HEK293T (cell line): ENCODE results near the gene AP1G2.

Source experiments
- CTCF ChIA-PET: fragments of 350-600 bp; formaldehyde crosslinking; extraction: SDS; loops from one replicate; lab custom pipeline; 2021; ENCODE audit warnings: antibody characterized with exemption, inconsistent platforms; lab: Yijun Ruan, JAX
- POLR2A ChIA-PET: fragments of 350-600 bp; formaldehyde crosslinking; extraction: SDS; loops from one replicate; lab custom pipeline; 2020; ENCODE audit warnings: antibody characterized with exemption, inconsistent platforms; lab: Yijun Ruan, JAX
- DNase-seq: peaks from one replicate; pipeline ENCODE4 v3.0.0; 2012; ENCODE audit warnings: mixed read lengths; ENCODE audit errors: extremely low spot score
- ARNT ChIP-seq: fragments of 450-650 bp; IDR thresholded peaks from 2 replicates; pipeline ENCODE4 v1.6.1; 2017; ENCODE audit warnings: mild to moderate bottlenecking
- BHLHE40 ChIP-seq: fragments of 450-650 bp; IDR thresholded peaks from 2 replicates; pipeline ENCODE4 v1.6.1; 2016; ENCODE audit warnings: mild to moderate bottlenecking, moderate library complexity, borderline replicate concordance
- CTBP1 ChIP-seq: fragments of 450-650 bp; IDR thresholded peaks from 2 replicates; pipeline ENCODE4 v1.6.1; 2016; ENCODE audit warnings: borderline replicate concordance
- ELF4 ChIP-seq: fragments of 450-650 bp; IDR thresholded peaks from 2 replicates; pipeline ENCODE4 v1.6.1; 2017; ENCODE audit warnings: antibody characterized with exemption
- FOXA1 ChIP-seq: fragments of 450-650 bp; IDR thresholded peaks from 2 replicates; pipeline ENCODE4 v1.6.1; 2016; ENCODE audit warnings: mild to moderate bottlenecking
- FOXK2 ChIP-seq: fragments of 450-650 bp; IDR thresholded peaks from 2 replicates; pipeline ENCODE4 v1.6.1; 2016; ENCODE audit warnings: mild to moderate bottlenecking
- FOXM1 ChIP-seq: fragments of 450-650 bp; IDR thresholded peaks from 2 replicates; pipeline ENCODE4 v1.6.1; 2017; ENCODE audit warnings: mild to moderate bottlenecking, borderline replicate concordance
- HDGF ChIP-seq: fragments of 450-650 bp; IDR thresholded peaks from 2 replicates; pipeline ENCODE4 v1.6.1; 2017; ENCODE audit warnings: antibody characterized with exemption, borderline replicate concordance
- L3MBTL2 ChIP-seq: fragments of 450-650 bp; conservative IDR thresholded peaks from 2 replicates; pipeline ENCODE4 v1.6.1; 2016; ENCODE audit warnings: mild to moderate bottlenecking
- LEF1 ChIP-seq: fragments of 450-650 bp; IDR thresholded peaks from 2 replicates; pipeline ENCODE4 v1.6.1; 2017; ENCODE audit warnings: mild to moderate bottlenecking, borderline replicate concordance
- NFRKB ChIP-seq: fragments of 450-650 bp; IDR thresholded peaks from 2 replicates; pipeline ENCODE4 v1.6.1; 2016; ENCODE audit warnings: mild to moderate bottlenecking, moderate library complexity
- PKNOX1 ChIP-seq: fragments of 450-650 bp; IDR thresholded peaks from 2 replicates; pipeline ENCODE4 v1.6.1; 2016
- SP1 ChIP-seq: fragments of 450-650 bp; IDR thresholded peaks from 2 replicates; pipeline ENCODE4 v1.6.1; 2017
- SUZ12 ChIP-seq: fragments of 450-650 bp; IDR thresholded peaks from 2 replicates; pipeline ENCODE4 v1.6.1; 2016; ENCODE audit warnings: mild to moderate bottlenecking
- TARDBP ChIP-seq: fragments of 450-650 bp; IDR thresholded peaks from 2 replicates; pipeline ENCODE4 v1.6.1; 2016
- ZNF384 ChIP-seq: fragments of 450-650 bp; IDR thresholded peaks from 2 replicates; pipeline ENCODE4 v1.6.1; 2016

The AP1G2 gene

GRCh38 chr14:23571701-23572523, 4.3 kb upstream of the AP1G2 start:
- no peak for DNase-seq
- no peak for TF ChIP-seq FOXA1
- TF ChIP-seq PKNOX1 = no peak
- ChIA-PET CTCF (interaction anchor here (1.1 to 1.2 kb wide), 2 partner anchors 9 to 13 kb away, joined by 3 to 5 read pairs; no protein-coding TSS in a partner anchor), POLR2A (interaction anchor here (0.7 to 0.9 kb wide), 2 partner anchors 250 to 542 kb away, joined by 3 read pairs; no protein-coding TSS in a partner anchor)

GRCh38 chr14:23570806-23571483, 3.4 kb upstream of the AP1G2 start:
- CTCF ChIA-PET = interaction anchor here (0.6 to 1.1 kb wide), 2 partner anchors 10 to 520 kb away, joined by 3 read pairs; no protein-coding TSS in a partner anchor
- POLR2A ChIA-PET = interaction anchor here (0.7 to 0.9 kb wide), 2 partner anchors 249 to 543 kb away, joined by 3 read pairs; no protein-coding TSS in a partner anchor
- no peak for DNase-seq
- no peak for TF ChIP-seq BHLHE40
- TF ChIP-seq CTBP1 = no peak
- TF ChIP-seq FOXA1 = no peak

GRCh38 chr14:23569443-23570151, 2.0 kb upstream of the AP1G2 start:
- POLR2A ChIA-PET = interaction anchor here (1.3 kb wide), 1 partner anchor 13 kb away, joined by 3 read pairs; no protein-coding TSS in a partner anchor
- peak; percentile 27 for DNase-seq
- CTCF ChIA-PET = interaction anchor here (0.7 to 1.7 kb wide), 4 partner anchors 9 to 61 kb away, joined by 3 to 4 read pairs (median 3); partner anchors contain the start of gene JPH4
- TF ChIP-seq FOXM1 = no peak
- no peak for TF ChIP-seq HDGF
- no peak for TF ChIP-seq L3MBTL2

- peak; percentile 49 for DNase-seq
- CTCF ChIA-PET = interaction anchor here (0.7 to 1.8 kb wide), 7 partner anchors 9 to 90 kb away, joined by 3 to 4 read pairs (median 3); partner anchors contain the start of gene JPH4
- POLR2A ChIA-PET = interaction anchor here (1.1 to 2.3 kb wide), 3 partner anchors 13 to 17 kb away, joined by 3 to 9 read pairs (median 3); partner anchors contain the start of genes THTPA and ZFHX2
- no peak for TF ChIP-seq NFRKB
- no peak for TF ChIP-seq FOXK2
- no peak for TF ChIP-seq LEF1
- TF ChIP-seq ZNF384 = no peak
- TF ChIP-seq ARNT = no peak
- TF ChIP-seq PKNOX1 = no peak
- no peak for TF ChIP-seq SP1
- no peak for TF ChIP-seq HDGF
- no peak for TF ChIP-seq SUZ12
- TF ChIP-seq FOXA1 = no peak
- no peak for TF ChIP-seq FOXM1
- TF ChIP-seq TARDBP = no peak
- no peak for TF ChIP-seq CTBP1
- no peak for TF ChIP-seq ELF4
- no peak for TF ChIP-seq L3MBTL2
- no peak for TF ChIP-seq BHLHE40
These were observed 1.2 kb upstream of the AP1G2 start for GRCh38 chr14:23568600-23569331.

GRCh38 chr14:23568021-23568599, 519 bp upstream of the AP1G2 start:
- no peak for DNase-seq
- CTCF ChIA-PET = interaction anchor here (0.7 to 1.8 kb wide), 4 partner anchors 8 to 89 kb away, joined by 3 to 4 read pairs (median 4); no protein-coding TSS in a partner anchor
- POLR2A ChIA-PET = interaction anchor here (0.8 to 2.3 kb wide), 4 partner anchors 9 to 16 kb away, joined by 3 to 9 read pairs (median 4); partner anchors contain the start of genes THTPA and ZFHX2
- no peak for TF ChIP-seq ELF4
- peak; percentile 9 for TF ChIP-seq L3MBTL2

GRCh38 chr14:23566778-23567185, 809 bp downstream of the AP1G2 start:
- DNase-seq = no peak
- POLR2A ChIA-PET = interaction anchor here (0.9 to 2.3 kb wide), 6 partner anchors 11 to 245 kb away, joined by 3 to 9 read pairs (median 4); partner anchors contain the start of genes THTPA and ZFHX2

More at GRCh38 chr14:23566778-23567185, 809 bp downstream of the AP1G2 start:
- TF ChIP-seq ARNT = no peak
- TF ChIP-seq CTBP1 = no peak
- no peak for TF ChIP-seq L3MBTL2
- TF ChIP-seq ELF4 = no peak
- no peak for TF ChIP-seq LEF1
- TF ChIP-seq FOXM1 = no peak
- no peak for TF ChIP-seq ZNF384
- no peak for TF ChIP-seq SUZ12
- TF ChIP-seq PKNOX1 = no peak
- no peak for TF ChIP-seq BHLHE40
- no peak for TF ChIP-seq FOXK2
- no peak for TF ChIP-seq FOXA1
- TF ChIP-seq HDGF = no peak
- no peak for TF ChIP-seq TARDBP
- CTCF ChIA-PET = no interaction called here
